Measurements from ENCODE around the gene CERS1. TPM values are rescaled to one million over a fixed set of nuclear protein-coding genes. Genes with fewer than 3 reads are reported as not detected.

Gene CERS1
- polyA plus RNA-seq, 3 donors, result 5.1 to 5.6 (median 5.2) TPM

DNA sequence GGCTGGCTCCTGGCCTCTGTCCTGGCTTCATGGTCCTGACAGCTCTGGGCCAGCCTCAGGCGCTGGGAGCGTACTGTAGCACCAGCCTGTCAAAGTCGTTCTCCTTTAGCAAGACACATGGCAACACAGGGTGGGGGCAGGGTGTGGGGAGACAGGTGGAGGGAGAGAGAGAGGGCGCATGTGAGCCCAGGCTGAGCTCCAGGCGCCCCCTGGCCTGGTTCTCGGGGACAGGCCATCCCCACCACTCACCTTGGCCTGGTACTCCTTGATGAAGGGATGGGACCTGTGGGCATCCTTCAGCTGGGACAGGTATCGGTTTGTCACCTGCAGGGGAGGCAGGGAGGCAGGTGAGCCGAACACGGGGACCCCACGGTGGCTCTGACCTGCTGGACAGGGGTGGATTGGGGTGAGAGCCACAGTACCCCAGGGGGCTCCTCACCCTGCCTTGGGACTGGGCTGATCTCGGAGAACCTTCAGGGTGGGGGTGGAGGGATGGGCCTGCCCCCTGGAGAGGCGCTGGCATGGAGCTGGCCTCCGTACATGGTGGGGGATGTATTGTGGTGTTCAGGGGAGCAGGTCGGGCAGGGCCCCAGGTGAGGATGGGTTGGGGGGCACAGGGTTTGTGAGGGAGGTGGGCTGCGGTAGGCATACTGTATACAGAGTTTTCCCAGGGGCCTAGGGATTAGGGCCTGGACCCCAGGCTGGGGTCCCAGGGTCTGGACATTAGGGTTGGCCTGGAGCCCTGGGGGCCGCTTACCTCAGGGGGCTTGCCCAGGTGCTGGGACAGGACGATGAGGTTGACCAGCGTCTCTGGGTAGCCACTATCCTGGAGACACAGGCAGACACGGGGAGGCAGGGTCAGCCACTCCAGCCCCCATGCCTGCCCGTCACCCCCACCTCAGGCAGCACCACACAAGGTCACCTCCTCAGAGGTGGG is 3.9 kb upstream of the CERS1 start:
- no peak for DNase-seq (ENCODE audit: low read depth in 3 of 3, low spot score in 2 of 3)

GRCh38 chr19:18898607-18899408 is 2.9 kb upstream of the CERS1 start:
- DNase-seq (ENCODE audit: low read depth in 3 of 3, low spot score in 2 of 3), result no peak

DNA sequence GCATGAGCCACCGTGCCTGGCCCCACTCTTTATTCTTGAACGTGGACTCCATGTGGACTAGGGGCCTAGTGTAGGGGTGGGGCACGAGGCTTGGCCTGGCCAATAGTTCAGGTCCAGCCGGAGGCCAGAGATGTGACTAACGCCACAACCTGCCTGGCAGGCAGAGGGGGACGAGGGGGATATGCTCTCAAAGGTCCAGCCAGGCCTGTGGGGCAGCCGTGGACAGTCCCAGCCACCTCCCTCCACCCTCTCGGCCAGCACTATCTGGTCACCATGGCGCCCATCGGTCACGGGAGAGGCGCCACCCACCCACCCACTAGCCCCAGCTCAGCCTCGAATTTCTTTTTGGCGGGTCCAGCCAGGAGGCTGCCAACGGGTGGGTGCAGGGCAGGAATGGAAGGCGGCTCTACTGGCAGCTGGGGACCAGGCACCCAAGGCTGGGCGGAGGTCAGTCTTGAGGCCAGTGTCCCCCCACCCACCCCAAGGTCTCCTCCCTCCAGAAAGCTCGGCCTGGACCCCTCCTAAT is 2.2 kb upstream of the CERS1 start:
- no peak for DNase-seq (ENCODE audit: low read depth in 3 of 3, low spot score in 2 of 3)

DNA sequence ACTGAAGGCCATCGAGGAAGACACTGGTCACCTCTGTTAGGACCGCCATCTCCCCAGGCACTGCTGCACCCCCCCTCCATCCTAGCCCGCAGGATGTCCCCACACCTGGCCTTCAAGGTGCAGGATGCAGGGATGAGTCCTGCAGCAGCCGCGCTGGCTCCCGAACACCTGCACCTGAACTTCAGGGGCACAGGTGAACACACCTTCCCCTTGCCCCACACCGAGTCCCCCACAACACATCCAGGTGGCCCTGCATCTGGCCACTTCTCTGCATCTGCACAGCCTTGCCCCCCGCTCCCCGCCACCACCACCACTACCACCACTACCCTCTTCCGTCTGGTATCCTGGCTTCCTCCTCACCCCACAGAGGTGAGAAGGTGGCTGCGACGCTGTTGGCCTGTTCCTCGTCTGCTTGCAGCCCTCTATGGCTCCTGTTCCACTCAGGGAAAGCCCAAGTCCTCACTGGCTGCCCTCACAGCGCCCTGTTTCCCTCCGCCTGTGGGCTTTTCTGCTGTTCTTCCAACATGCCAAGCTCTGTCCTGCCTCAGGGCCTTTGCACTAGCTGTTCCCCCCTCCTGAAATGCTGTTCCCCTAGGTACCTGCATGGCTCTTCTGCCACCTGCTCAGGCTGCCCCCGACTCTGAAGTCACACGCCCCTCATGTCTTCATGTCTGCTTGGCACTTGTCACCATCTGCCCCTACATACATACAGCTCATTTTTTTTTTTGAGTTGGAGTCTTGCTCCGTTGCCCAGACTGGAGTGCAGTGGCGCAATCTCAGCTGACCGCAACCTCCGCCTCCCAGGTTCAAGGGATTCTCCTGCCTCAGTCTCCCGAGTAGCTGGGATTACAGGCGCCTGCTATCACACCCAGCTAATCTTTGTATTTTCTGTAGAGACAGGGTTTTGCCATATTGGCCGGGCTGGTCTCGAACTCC is 1.4 kb upstream of the CERS1 start:
- DNase-seq (ENCODE audit: low read depth in 3 of 3, low spot score in 2 of 3), result no peak

GRCh38 chr19:18896421-18896841 is 473 bp upstream of the CERS1 start:
- DNase-seq (ENCODE audit: low read depth in 3 of 3, low spot score in 2 of 3), result no peak

- DNase-seq (ENCODE audit: low read depth in 3 of 3, low spot score in 2 of 3), result no peak
Observed at GRCh38 chr19:18895038-18895823, 727 bp downstream of the CERS1 start.

DNA sequence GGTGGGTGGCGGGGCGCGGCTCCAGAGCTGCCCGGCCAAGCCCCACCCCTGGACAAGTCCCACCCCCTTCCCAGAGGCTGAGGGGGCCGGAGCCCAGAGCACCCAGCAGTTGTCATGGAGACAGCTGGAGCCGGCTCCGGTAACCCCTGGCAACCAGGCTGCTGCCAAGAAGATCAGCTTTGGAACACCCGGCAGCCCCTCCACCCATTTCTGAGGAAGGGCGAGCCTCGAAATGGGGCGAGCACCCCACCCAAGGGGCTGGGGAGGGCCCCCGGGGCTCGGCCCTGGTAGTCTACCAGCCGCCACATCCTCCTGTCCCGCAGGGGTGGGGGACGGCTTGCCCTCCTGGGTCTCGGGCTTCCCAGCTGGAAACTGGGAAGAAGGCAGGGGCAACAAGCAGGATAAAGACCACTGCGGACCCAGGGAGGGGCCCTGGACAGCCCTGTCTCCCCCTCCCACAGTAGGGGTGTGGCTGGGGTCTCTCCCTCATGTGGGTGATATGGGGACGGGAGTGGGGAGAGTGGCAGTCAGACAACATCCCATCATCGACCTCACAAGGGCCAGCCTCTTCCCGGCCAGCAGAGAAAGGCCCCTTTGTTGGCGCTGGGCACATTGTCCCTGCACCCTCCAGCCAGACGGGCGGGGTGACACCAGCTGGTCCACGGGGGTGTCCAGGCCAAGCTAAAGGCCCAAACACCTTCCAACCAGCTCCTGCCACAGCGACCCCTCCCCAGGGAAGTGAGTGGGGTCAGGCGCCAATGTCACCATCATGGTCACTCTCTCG is 1.5 kb downstream of the CERS1 start:
- DNase-seq (ENCODE audit: low read depth in 3 of 3, low spot score in 2 of 3), result no peak

GRCh38 chr19:18893587-18894253 is 2.2 kb downstream of the CERS1 start:
- DNase-seq (ENCODE audit: low read depth in 3 of 3, low spot score in 2 of 3), result no peak

DNA sequence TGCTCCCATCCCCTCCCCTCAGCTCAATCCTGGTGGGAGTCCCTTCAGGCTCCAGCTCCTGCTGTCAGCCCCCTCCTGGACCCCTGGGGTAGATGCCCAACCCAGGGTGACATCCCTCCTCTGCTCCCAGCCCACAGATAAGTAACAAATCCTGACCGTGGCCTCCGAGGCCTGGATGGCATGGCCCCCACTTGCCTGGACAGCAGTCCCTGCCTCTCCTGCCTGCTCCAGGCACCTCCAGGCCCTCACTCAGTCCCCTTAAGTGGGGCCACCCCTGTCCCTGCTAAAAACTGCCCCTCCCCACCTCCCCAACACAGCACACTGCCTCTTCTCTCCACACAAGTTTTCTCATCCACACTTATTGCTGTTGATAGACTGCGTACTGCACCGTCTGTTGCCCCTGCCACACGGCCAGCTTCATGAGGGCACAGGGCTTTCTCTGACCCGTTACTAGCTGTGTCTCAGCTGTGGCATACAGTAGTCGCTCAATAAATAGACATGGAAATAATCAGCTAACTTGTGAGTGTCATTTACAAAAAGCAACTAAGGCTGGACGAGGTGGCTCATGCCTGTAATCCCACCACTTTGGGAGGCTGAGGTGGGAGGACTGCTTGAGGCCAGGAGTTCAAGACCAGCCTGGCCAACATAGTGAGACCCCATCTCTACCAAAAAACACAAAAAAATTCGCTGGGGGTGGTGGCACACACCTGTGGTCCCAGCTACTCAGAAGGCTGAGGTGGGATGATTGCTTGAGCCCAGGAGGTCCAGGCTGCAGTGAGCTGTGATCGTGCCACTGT is 5.8 kb downstream of the CERS1 start:
- no peak for DNase-seq (ENCODE audit: low read depth in 3 of 3, low spot score in 2 of 3)

DNA sequence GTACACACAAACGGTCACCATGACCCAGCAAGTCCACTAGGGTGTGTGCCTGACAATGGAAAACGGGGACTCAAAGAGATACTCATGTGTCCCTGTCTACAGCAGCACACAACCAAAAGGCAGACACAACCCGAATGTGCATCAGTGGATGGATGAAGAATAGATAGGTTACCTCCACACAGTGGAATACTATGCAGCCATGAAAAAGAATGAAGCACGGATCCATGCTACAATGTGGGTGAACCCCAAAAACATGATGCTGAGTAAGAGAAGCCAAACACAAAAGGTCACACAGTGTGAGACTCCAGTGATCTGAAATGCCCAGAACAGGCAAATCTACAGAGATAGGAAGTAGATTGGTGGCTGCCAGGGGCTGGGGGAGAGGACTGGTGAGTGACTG is 9.0 kb downstream of the CERS1 start:
- no peak for DNase-seq (ENCODE audit: low read depth in 3 of 3, low spot score in 2 of 3)

- DNase-seq (ENCODE audit: low read depth in 3 of 3, low spot score in 2 of 3), result no peak
Observed at GRCh38 chr19:18883526-18884304, 12.2 kb downstream of the CERS1 start.

DNA sequence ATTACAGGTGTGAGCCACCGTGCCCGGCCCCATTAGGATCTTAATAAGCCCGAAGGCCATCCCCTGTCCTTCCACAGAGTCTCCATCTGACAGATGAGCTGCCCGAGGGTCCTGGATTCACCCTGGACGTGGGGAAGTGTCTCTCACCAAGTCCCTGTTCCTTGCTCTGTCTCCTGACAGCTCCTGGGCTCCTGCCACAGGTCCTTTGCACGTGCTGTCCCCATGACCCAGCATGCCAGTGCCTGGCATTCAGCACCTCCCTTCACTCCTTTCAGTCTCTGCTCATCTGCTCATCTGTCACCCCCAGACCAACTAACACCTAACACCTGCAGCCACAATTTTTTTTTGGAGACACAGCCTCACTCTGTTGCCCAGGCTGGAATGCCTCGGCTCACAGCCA is 14.5 kb downstream of the CERS1 start:
- no peak for DNase-seq (ENCODE audit: low read depth in 3 of 3, low spot score in 2 of 3)

DNA sequence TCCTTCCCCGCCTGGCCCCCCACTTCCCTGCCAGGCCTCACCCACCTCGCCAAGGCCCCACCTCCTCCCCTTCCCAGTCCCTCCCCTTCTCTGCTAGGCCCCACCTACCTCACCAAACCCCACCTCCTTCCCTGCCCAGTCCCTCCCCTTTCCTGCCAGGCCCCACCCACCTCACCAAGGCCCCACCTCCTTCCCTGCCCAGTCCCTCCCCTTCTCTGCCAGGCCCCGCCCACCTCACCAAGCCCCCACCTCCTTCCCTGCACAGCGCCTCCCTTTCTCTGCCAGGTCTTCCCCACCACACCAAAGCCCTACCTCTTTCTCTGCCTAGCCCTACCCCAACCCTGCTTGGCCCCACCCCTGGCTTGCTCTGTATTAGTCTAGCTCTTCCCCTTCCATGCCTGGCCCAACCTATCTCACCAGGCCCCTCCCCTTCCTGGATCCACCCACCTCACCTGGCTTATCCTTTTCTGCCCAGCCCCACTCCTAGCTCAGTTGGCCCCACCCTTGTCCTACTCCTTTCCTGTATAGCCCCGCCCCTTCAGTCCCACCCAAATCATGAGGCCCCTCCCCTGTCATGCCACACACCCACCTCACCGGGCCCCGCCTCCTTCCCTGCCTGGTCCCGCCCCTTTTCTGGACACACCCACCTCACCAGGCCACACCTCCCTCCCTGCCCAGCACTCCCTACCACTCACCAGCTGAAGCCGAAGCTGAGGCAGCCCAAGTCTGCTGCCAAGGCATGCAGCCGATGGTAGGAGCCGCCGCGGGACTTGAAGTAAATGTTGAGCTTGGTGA is 16.2 kb downstream of the CERS1 start:
- DNase-seq (ENCODE audit: low read depth in 3 of 3, low spot score in 2 of 3), result no peak

DNA sequence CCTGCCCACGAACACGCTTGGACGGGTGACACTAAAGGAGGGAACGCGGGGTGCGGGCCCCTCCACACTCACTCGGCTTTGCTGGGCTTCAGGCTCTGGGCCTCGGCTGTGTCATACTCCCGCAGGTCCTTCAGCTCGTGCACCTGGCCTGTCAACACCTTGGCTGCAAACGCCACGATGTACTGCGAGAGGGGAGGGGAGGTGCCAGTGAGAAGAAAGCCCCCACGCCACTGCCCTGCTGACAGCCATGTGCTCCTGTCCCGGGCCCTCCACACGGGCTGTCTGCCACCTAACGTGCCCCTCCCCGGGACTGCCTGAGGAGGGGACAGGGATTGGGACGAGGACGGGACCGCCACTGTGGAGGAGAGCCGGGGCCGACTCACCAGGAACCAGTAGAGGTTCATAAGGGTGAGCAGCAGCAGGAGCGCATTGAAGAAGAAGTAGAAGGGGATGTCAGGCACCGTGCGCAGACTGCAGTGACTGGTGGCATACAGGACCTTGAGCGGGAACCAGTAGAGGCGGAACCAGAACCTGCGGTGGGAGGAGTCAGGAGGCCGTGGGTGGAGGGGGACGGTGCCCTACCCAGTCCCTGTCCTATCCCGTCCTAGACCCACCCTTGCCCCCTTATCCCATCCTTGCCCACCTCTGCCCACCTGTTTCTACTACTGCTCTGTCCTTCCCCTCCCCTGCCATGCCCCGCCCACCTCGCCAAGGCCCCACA is 16.9 kb downstream of the CERS1 start:
- DNase-seq (ENCODE audit: low read depth in 3 of 3, low spot score in 2 of 3), result no peak

- DNase-seq (ENCODE audit: low read depth in 3 of 3, low spot score in 2 of 3), result no peak
Observed at GRCh38 chr19:18878058-18878797, 17.7 kb downstream of the CERS1 start.

All from right renal cortex interstitium (tissue), 3 donors.